GM12878 (cell line): ENCODE measurements around the gene PRPF6. TPM values are rescaled to one million over a fixed set of nuclear protein-coding genes. Genes with fewer than 3 reads are reported as not detected.

Experiments
- ATAC-seq: fragments of 200-7000 bp; cut with Tn5 transposase; 3 replicates; pipeline ENCODE4 v1.9.1; 2020; ENCODE audit warnings: mild to moderate bottlenecking, moderate library complexity
- BruUV-seq: library from RNA; stranded (reverse); fragments of 400-500 nt; replicated peaks from 2 replicates; lab custom pipeline; 2021; lab: Mats Ljungman, UMichigan
- CTCF ChIA-PET: fragments of 300-600 bp; sonication (Branson Sonifier 250); formaldehyde crosslinking; extraction: SDS; loops from one replicate; lab custom pipeline; 2021; ENCODE audit warnings: inconsistent platforms; lab: Yijun Ruan, JAX
- POLR2A ChIA-PET: fragments of 350-600 bp; formaldehyde crosslinking; extraction: SDS; loops from one replicate; lab custom pipeline; 2021; ENCODE audit warnings: inconsistent platforms; lab: Charles Lee
- RAD21 ChIA-PET: fragments of 300-600 bp; sonication (Branson Sonifier 250); formaldehyde crosslinking; loops from one replicate; lab custom pipeline; 2023; ENCODE audit warnings: antibody characterized with exemption; ENCODE audit not compliant: unreplicated experiment; lab: Charles Lee
- SMC1A ChIA-PET: fragments of 300-600 bp; sonication (Branson Sonifier 250); formaldehyde crosslinking; loops from one replicate; lab custom pipeline; 2023; ENCODE audit not compliant: unreplicated experiment, uncharacterized antibody; lab: Charles Lee
- DNase-seq: peaks from one replicate; pipeline ENCODE4 v3.0.0-alpha.2; 2011; ENCODE audit warnings: low read depth, low spot score
- FAIRE-seq: peaks from 3 replicates; lab custom pipeline; 2011; peaks lifted over from hg19 to GRCh38; lab: Jason Lieb, UNC
- H2AFZ ChIP-seq: 2 replicates; pipeline ENCODE4 v1.6.0; 2011; ENCODE audit warnings: low read depth, low read length, control low read depth; ENCODE audit not compliant: control insufficient read depth
- H3K27ac ChIP-seq: 2 replicates; pipeline ENCODE4 v1.5.1; 2011; ENCODE audit warnings: control low read depth; ENCODE audit not compliant: control insufficient read depth, insufficient read depth
- H3K27me3 ChIP-seq, 2 experiments: replicated peaks in 1 of 2; 2 replicates each; pipeline versions ENCODE4 v1.6.0 to v1.6.1; 2011; ENCODE audit warnings: low read length in 1 of 2; ENCODE audit not compliant: control insufficient read depth in 2 of 2, insufficient read depth in 2 of 2
- H3K36me3 ChIP-seq, 2 experiments: 2 replicates each; pipeline ENCODE4 v1.5.1; 2011; ENCODE audit warnings: low read length in 1 of 2; ENCODE audit not compliant: control insufficient read depth in 2 of 2, insufficient read depth in 2 of 2
- H3K4me1 ChIP-seq: 2 replicates; pipeline ENCODE4 v1.6.1; 2011; ENCODE audit warnings: mild to moderate bottlenecking, low read length, moderate library complexity, mixed read lengths; ENCODE audit not compliant: control insufficient read depth, insufficient read depth
- H3K4me2 ChIP-seq: 2 replicates; pipeline ENCODE4 v1.6.0; 2011; ENCODE audit warnings: control low read depth; ENCODE audit not compliant: control insufficient read depth, insufficient read depth
- H3K4me3 ChIP-seq: fragments of 200-600 bp; sonication (generic); 2 replicates; pipeline ENCODE4 v1.5.1; 2016
- H3K79me2 ChIP-seq: 2 replicates; pipeline ENCODE4 v1.6.0; 2011; ENCODE audit warnings: low read length; ENCODE audit not compliant: control insufficient read depth, insufficient read depth
- H3K9ac ChIP-seq: 2 replicates; pipeline ENCODE4 v1.8.0; 2011; ENCODE audit warnings: low read length, control low read depth, mixed read lengths; ENCODE audit not compliant: control insufficient read depth, insufficient read depth
- H3K9me3 ChIP-seq: replicated peaks from 3 replicates; pipeline ENCODE4 v1.5.1; 2011; ENCODE audit warnings: mild to moderate bottlenecking, low read length; ENCODE audit not compliant: control insufficient read depth, insufficient read depth
- H4K20me1 ChIP-seq: 2 replicates; pipeline ENCODE4 v1.6.0; 2011; ENCODE audit not compliant: control insufficient read depth, insufficient read depth
- ASH2L ChIP-seq: fragments of 300-600, 200-600 bp; sonication (generic); IDR thresholded peaks from 2 replicates; pipeline ENCODE4 v1.6.1; 2017; ENCODE audit warnings: low read depth, mild to moderate bottlenecking, borderline replicate concordance
- ATF2 ChIP-seq: IDR thresholded peaks from 2 replicates; pipeline ENCODE4 v1.6.1; 2012; ENCODE audit warnings: low read length, inconsistent platforms
- BACH1 ChIP-seq: fragments of 450-650 bp; IDR thresholded peaks from 2 replicates; pipeline ENCODE4 v1.6.1; 2017; ENCODE audit warnings: mild to moderate bottlenecking, borderline replicate concordance
- BCL11A ChIP-seq: IDR thresholded peaks from 2 replicates; pipeline ENCODE4 v1.6.1; 2011; ENCODE audit warnings: low read depth, low read length
- CREM ChIP-seq: IDR thresholded peaks from 2 replicates; pipeline ENCODE4 v1.6.1; 2014; ENCODE audit warnings: antibody characterized with exemption, low read depth
- E2F8 ChIP-seq: fragments of 450-650 bp; IDR thresholded peaks from 2 replicates; pipeline ENCODE4 v1.6.1; 2018; ENCODE audit warnings: mild to moderate bottlenecking, low read depth, moderate library complexity; ENCODE audit not compliant: partially characterized antibody
- IRF3 ChIP-seq: fragments of 450-650 bp; IDR thresholded peaks from 2 replicates; pipeline ENCODE4 v1.6.1; 2014; ENCODE audit warnings: mild to moderate bottlenecking
- KLF5 ChIP-seq: fragments of 450-650 bp; IDR thresholded peaks from 2 replicates; pipeline ENCODE4 v1.6.1; 2014; ENCODE audit warnings: mild to moderate bottlenecking; ENCODE audit not compliant: partially characterized antibody
- MAX ChIP-seq: IDR thresholded peaks from 2 replicates; pipeline ENCODE4 v1.6.1; 2012; ENCODE audit warnings: low read depth, low read length, improper control_type of control experiment
- NBN ChIP-seq: fragments of 450-650 bp; IDR thresholded peaks from 2 replicates; pipeline ENCODE4 v1.6.1; 2016
- SMC3 ChIP-seq: IDR thresholded peaks from 2 replicates; pipeline ENCODE4 v1.6.1; 2011; ENCODE audit warnings: low read length, improper control_type of control experiment, borderline replicate concordance
- TARDBP ChIP-seq: IDR thresholded peaks from 2 replicates; pipeline ENCODE4 v1.6.1; 2016; ENCODE audit warnings: borderline replicate concordance
- TCF3 ChIP-seq: IDR thresholded peaks from 2 replicates; pipeline ENCODE4 v1.6.1; 2012; ENCODE audit warnings: low read depth, mild to moderate bottlenecking, low read length, borderline replicate concordance; ENCODE audit not compliant: insufficient read depth
- ZNF207 ChIP-seq: fragments of 450-650 bp; IDR thresholded peaks from 2 replicates; pipeline ENCODE4 v1.6.1; 2014; ENCODE audit warnings: antibody characterized with exemption, mild to moderate bottlenecking, borderline replicate concordance
- ZNF24 ChIP-seq: fragments of 450-650 bp; IDR thresholded peaks from 2 replicates; pipeline ENCODE4 v1.6.1; 2017; ENCODE audit warnings: antibody characterized with exemption, mild to moderate bottlenecking
- ZNF622 ChIP-seq: fragments of 450-650 bp; IDR thresholded peaks from 2 replicates; pipeline ENCODE4 v1.6.1; 2017; ENCODE audit warnings: mild to moderate bottlenecking, inconsistent platforms
- WGBS: methylation state at CpG from one replicate; pipeline ENCODE4 v1.1.6; 2016; ENCODE audit warnings: low lambda C conversion rate; ENCODE audit not compliant: insufficient replicate concordance, insufficient coverage; ENCODE audit errors: missing lambda C conversion rate; 5-methylcytosine and 5-hydroxymethylcytosine counted together
- in situ Hi-C: fragments of 300-500 bp; cut with MboI; formaldehyde crosslinking; loops from 9 replicates; pipeline ENCODE4 v1.14.3; 2018; ENCODE audit warnings: mixed read lengths
- intact Hi-C: fragments of 100-400 bp; cut with micrococcal nuclease; formaldehyde crosslinking; loops from one replicate; pipeline ENCODE4 v1.14.2; 2022; ENCODE audit not compliant: unreplicated experiment
- polyA plus RNA-seq, 11 experiments: library from polyadenylated mRNA; depleted of rRNA in 4 of 11; unstranded in 6 of 11; stranded (reverse) in 5 of 11; fragments of >200 nt; fragmentation: Nextera tagmentation in 4 of 11; fragmentation: Illumina TruSeq in 1 of 11; extraction: Ambion mirVana in 4 of 11; extraction: Trizol in 1 of 11; gene quantifications; 1 replicate in 1 of 11; 2 replicates in 10 of 11; pipeline versions ENCODE4 v1.2.1 to v1.2.3, GENCODE V29; 2011 to 2016; ENCODE audit warnings: inconsistent platforms in 2 of 11, missing spikeins in 2 of 11, low read depth in 1 of 11
- total RNA-seq, 4 experiments: library from RNA; depleted of rRNA in 3 of 4; stranded (reverse); fragments of >200 nt in 3 of 4; fragmentation: Illumina TruSeq in 1 of 4; extraction: Trizol in 1 of 4; gene quantifications; 2 replicates each; pipeline versions ENCODE4 v1.2.1 to v1.2.3, GENCODE V29; 2013 to 2021

Gene PRPF6
- total and polyA plus RNA-seq, 10 of the 15 experiments (the other 5 are each of a cell fraction or from before 2014, with no cell fraction given): 5.0 to 102 (median 71.3) TPM

GRCh38 chr20:64065974-64066343 is 85.0 kb downstream of the PRPF6 start (continued):
- TF ChIP-seq SMC3: no peak

- BruUV-seq: no TSS peak
- peaks cover 32% of the 10 kb centered on the region for H3K4me1 ChIP-seq
- H3K9me3 ChIP-seq: no peaks in the 10 kb centered on the region
- FAIRE-seq (no peak), DNase-seq (no peak), ATAC-seq (no peak)
- SMC1A ChIA-PET: interaction anchor here (2.0 kb wide), 1 partner anchor 10 kb away, joined by 10 read pairs; no protein-coding TSS in a partner anchor
- POLR2A ChIA-PET: no interaction called here
- H4K20me1 ChIP-seq: no peaks in the 10 kb centered on the region
- H3K36me3 ChIP-seq: peaks cover 0 to 4% of the 10 kb centered on the region in 2 experiments; a peak in 2 of 4 replicates
- no peaks in the 10 kb centered on the region for H3K27me3 ChIP-seq
- H3K79me2 ChIP-seq: no peaks in the 10 kb centered on the region
- CTCF ChIA-PET: interaction anchor here (0.6 to 2.4 kb wide), 5 partner anchors 10 to 29 kb away, joined by 3 to 19 read pairs (median 5); partner anchors contain the start of genes OPRL1 and RGS19
- in situ Hi-C loops: no loop called here
- H3K4me3 ChIP-seq: no peak overlapping the region
- intact Hi-C loops: no loop called here
- 65% methylated on average over 6 of the region's 6 CpGs for WGBS
- TF ChIP-seq ZNF622 (no peak), BACH1 (no peak), ATF2 (no peak), E2F8 (no peak), NBN (no peak), TCF3 (no peak), ZNF207 (no peak), TARDBP (no peak), ZNF24 (no peak), IRF3 (no peak), BCL11A (no peak), MAX (no peak), ASH2L (no peak), KLF5 (no peak), CREM (no peak)
- H3K9ac ChIP-seq: no peak overlapping the region; the same call in 1 of the 2 replicates
- H3K27ac ChIP-seq: no peak overlapping the region
- no peak overlapping the region for H2AFZ ChIP-seq
- H3K4me2 ChIP-seq: no peak overlapping the region
- RAD21 ChIA-PET: interaction anchor here (1.0 to 1.5 kb wide), 2 partner anchors 12 to 29 kb away, joined by 3 to 4 read pairs; partner anchors contain the start of genes OPRL1 and RGS19
Observed at GRCh38 chr20:64067005-64067632, 86.2 kb downstream of the PRPF6 start.
